GM23338 (cell line): ENCODE measurements around the gene MESP2. TPM values are rescaled to one million over a fixed set of nuclear protein-coding genes. Genes with fewer than 3 reads are reported as not detected.

ENCODE experiments used
- ATAC-seq: fragments of 200-7000 bp; cut with Tn5 transposase; 3 replicates; pipeline ENCODE4 v1.9.1; 2020
- DNase-seq: peaks from one replicate; pipeline ENCODE4 v3.0.0-alpha.2; 2015; ENCODE audit warnings: low spot score
- H2AFZ ChIP-seq: fragments of 200-600 bp; sonication (generic); 2 replicates; pipeline ENCODE4 v1.8.0; 2016; ENCODE audit warnings: antibody characterized with exemption, mild to moderate bottlenecking, moderate library complexity
- H3F3A ChIP-seq: fragments of 200-600 bp; sonication (generic); replicated peaks from 2 replicates; pipeline ENCODE4 v1.8.0; 2017; ENCODE audit warnings: antibody characterized with exemption, mixed run types, low read depth
- H3K27ac ChIP-seq: fragments of 200-600 bp; sonication (generic); 2 replicates; pipeline ENCODE4 v1.6.1; 2016; ENCODE audit warnings: low read depth
- H3K27me3 ChIP-seq: fragments of 200-600 bp; sonication (generic); 2 replicates; pipeline ENCODE4 v1.8.0; 2016; ENCODE audit warnings: mild to moderate bottlenecking, mixed run types, moderate library complexity; ENCODE audit not compliant: insufficient read depth
- H3K36me3 ChIP-seq: fragments of 200-600 bp; sonication (generic); 2 replicates; pipeline ENCODE4 v1.8.0; 2016; ENCODE audit warnings: mild to moderate bottlenecking; ENCODE audit not compliant: insufficient read depth
- H3K4me1 ChIP-seq: fragments of 200-600 bp; sonication (generic); 2 replicates; pipeline ENCODE4 v1.8.0; 2016; ENCODE audit warnings: mild to moderate bottlenecking, moderate library complexity; ENCODE audit not compliant: insufficient read depth
- H3K4me2 ChIP-seq: fragments of 200-600 bp; sonication (generic); 2 replicates; pipeline ENCODE4 v1.7.1; 2017; ENCODE audit warnings: mixed run types
- H3K4me3 ChIP-seq: fragments of 200-600 bp; sonication (generic); 2 replicates; pipeline ENCODE4 v1.6.1; 2016; ENCODE audit warnings: mixed run types
- H3K79me2 ChIP-seq: fragments of 200-600 bp; sonication (generic); replicated peaks from 2 replicates; pipeline ENCODE4 v1.8.0; 2017; ENCODE audit warnings: mild to moderate bottlenecking; ENCODE audit not compliant: insufficient read depth
- H3K9me2 ChIP-seq: fragments of 200-600 bp; sonication (generic); 2 replicates; pipeline ENCODE4 v1.8.0; 2017; ENCODE audit not compliant: insufficient read depth
- H4K20me1 ChIP-seq: fragments of 200-600 bp; sonication (generic); replicated peaks from 2 replicates; pipeline ENCODE4 v1.8.0; 2017; ENCODE audit warnings: mild to moderate bottlenecking; ENCODE audit not compliant: insufficient read depth
- H3K27ac Mint-ChIP-seq: 2 replicates; pipeline ENCODE4 v1.8.0; 2020; ENCODE audit warnings: inconsistent platforms, mild to moderate bottlenecking, moderate library complexity, mixed read lengths
- H3K27me3 Mint-ChIP-seq: 3 replicates; pipeline ENCODE4 v1.8.0; 2022; ENCODE audit warnings: low read depth, mild to moderate bottlenecking, moderate library complexity, mixed read lengths, inconsistent platforms; ENCODE audit not compliant: insufficient read depth, poor library complexity
- H3K36me3 Mint-ChIP-seq: 3 replicates; pipeline ENCODE4 v1.8.0; 2021; ENCODE audit warnings: low read depth, mild to moderate bottlenecking, inconsistent platforms, moderate library complexity, mixed read lengths
- H3K4me1 Mint-ChIP-seq: 3 replicates; pipeline ENCODE4 v1.8.0; 2020; ENCODE audit warnings: mild to moderate bottlenecking, inconsistent platforms, mixed read lengths
- H3K4me3 Mint-ChIP-seq: 3 replicates; pipeline ENCODE4 v1.8.0; 2021; ENCODE audit warnings: moderate library complexity, mild to moderate bottlenecking, inconsistent platforms, mixed read lengths
- H3K9me3 Mint-ChIP-seq: 3 replicates; pipeline ENCODE4 v1.8.0; 2020; ENCODE audit warnings: moderate library complexity, mild to moderate bottlenecking, inconsistent platforms, mixed read lengths
- CREB1 ChIP-seq: fragments of 250-450 bp; sonication (Bioruptor Pico); IDR thresholded peaks from 2 replicates; pipeline ENCODE4 v1.5.0; 2020; ENCODE audit warnings: low read depth, mild to moderate bottlenecking, moderate library complexity
- EZH2 ChIP-seq: fragments of 200-600 bp; sonication (generic); IDR thresholded peaks from one replicate; pipeline ENCODE4 v1.8.0; 2017; ENCODE audit warnings: antibody characterized with exemption, mild to moderate bottlenecking, low read depth; ENCODE audit not compliant: unreplicated experiment
- EZH2phosphoT487 ChIP-seq: fragments of 200-600 bp; sonication (generic); IDR thresholded peaks from one replicate; pipeline ENCODE4 v1.8.1; 2018; ENCODE audit warnings: antibody characterized with exemption; ENCODE audit not compliant: unreplicated experiment
- NANOG ChIP-seq: IDR thresholded peaks from 2 replicates; pipeline ENCODE4 v1.6.1; 2016; ENCODE audit warnings: antibody characterized with exemption, borderline replicate concordance
- STAT1 ChIP-seq: IDR thresholded peaks from one replicate; pipeline ENCODE4 v1.6.1; 2016; ENCODE audit warnings: antibody characterized with exemption; ENCODE audit not compliant: unreplicated experiment
- ZNF114 ChIP-seq: fragments of 250-450 bp; sonication (Bioruptor Pico); IDR thresholded peaks from 2 replicates; pipeline ENCODE4 v1.5.0; 2020; ENCODE audit warnings: mild to moderate bottlenecking, moderate library complexity
- ZNF331 ChIP-seq: fragments of 250-450 bp; sonication (Bioruptor Pico); IDR thresholded peaks from 2 replicates; pipeline ENCODE4 v1.5.0; 2020; ENCODE audit warnings: low read depth, mild to moderate bottlenecking, moderate library complexity
- polyA plus RNA-seq: library from polyadenylated mRNA; unstranded; fragments of >200 nt; fragmentation: Nextera tagmentation; extraction: Ambion mirVana; gene quantifications from 2 replicates; pipeline ENCODE4 v1.2.1, GENCODE V29; 2016
- total RNA-seq: library from RNA; depleted of rRNA; stranded (reverse); fragments of >200 nt; shearing (Covaris generic); gene quantifications from 2 replicates; pipeline ENCODE4 v1.2.3, GENCODE V29; 2014
- TF ChIP-seq, protein P1 (sequence below): IDR thresholded peaks from one replicate; pipeline ENCODE4 v1.6.1; 2018; ENCODE audit warnings: antibody characterized with exemption; ENCODE audit not compliant: unreplicated experiment
- TF ChIP-seq, protein P2 (sequence below): IDR thresholded peaks from 2 replicates; pipeline ENCODE4 v1.6.1; 2016; ENCODE audit warnings: antibody characterized with exemption

The MESP2 gene
- total and polyA plus RNA-seq, 2 experiments from 2014 or later: 0.24 to 1.3 TPM

DNA sequence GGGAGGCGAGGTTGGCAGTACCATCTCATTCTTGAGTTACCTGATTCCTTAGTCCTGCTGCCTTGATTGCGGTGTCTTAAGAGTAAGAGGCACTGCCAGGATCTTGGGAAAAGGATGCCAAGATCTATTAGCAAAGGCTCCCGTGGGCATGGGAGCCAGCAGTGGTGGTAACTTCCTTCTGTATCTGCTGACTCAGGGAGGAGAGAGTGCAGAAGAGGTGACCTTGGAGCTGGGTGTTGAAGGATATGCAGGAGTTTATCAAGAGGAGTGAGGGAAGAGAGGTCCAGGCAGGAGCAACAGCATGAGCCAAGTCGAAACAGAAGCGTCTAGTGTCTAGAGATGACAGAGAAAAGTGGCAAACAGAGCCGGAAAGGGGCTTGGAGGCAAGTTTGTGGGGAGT is 4.5 kb downstream of the MESP2 start:
- Mint-ChIP-seq H3K36me3 (no peaks in the 10 kb centered on the region), H3K4me3 (no peak overlapping the region), H3K27me3 (peaks cover 24% of the 10 kb centered on the region), H3K27ac (no peak overlapping the region), H3K4me1 (peaks cover 22% of the 10 kb centered on the region), H3K9me3 (no peaks in the 10 kb centered on the region)
- TF ChIP-seq ZNF331 (CRISPR knock-in tag): no peak
- TF ChIP-seq ZNF114 (CRISPR knock-in tag): no peak
- TF ChIP-seq, protein P1, sequence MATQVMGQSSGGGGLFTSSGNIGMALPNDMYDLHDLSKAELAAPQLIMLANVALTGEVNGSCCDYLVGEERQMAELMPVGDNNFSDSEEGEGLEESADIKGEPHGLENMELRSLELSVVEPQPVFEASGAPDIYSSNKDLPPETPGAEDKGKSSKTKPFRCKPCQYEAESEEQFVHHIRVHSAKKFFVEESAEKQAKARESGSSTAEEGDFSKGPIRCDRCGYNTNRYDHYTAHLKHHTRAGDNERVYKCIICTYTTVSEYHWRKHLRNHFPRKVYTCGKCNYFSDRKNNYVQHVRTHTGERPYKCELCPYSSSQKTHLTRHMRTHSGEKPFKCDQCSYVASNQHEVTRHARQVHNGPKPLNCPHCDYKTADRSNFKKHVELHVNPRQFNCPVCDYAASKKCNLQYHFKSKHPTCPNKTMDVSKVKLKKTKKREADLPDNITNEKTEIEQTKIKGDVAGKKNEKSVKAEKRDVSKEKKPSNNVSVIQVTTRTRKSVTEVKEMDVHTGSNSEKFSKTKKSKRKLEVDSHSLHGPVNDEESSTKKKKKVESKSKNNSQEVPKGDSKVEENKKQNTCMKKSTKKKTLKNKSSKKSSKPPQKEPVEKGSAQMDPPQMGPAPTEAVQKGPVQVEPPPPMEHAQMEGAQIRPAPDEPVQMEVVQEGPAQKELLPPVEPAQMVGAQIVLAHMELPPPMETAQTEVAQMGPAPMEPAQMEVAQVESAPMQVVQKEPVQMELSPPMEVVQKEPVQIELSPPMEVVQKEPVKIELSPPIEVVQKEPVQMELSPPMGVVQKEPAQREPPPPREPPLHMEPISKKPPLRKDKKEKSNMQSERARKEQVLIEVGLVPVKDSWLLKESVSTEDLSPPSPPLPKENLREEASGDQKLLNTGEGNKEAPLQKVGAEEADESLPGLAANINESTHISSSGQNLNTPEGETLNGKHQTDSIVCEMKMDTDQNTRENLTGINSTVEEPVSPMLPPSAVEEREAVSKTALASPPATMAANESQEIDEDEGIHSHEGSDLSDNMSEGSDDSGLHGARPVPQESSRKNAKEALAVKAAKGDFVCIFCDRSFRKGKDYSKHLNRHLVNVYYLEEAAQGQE: no peak
- TF ChIP-seq EZH2: no peak
- TF ChIP-seq, protein P2, sequence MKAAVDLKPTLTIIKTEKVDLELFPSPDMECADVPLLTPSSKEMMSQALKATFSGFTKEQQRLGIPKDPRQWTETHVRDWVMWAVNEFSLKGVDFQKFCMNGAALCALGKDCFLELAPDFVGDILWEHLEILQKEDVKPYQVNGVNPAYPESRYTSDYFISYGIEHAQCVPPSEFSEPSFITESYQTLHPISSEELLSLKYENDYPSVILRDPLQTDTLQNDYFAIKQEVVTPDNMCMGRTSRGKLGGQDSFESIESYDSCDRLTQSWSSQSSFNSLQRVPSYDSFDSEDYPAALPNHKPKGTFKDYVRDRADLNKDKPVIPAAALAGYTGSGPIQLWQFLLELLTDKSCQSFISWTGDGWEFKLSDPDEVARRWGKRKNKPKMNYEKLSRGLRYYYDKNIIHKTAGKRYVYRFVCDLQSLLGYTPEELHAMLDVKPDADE: no peak
- TF ChIP-seq NANOG: no peak
- no peak for TF ChIP-seq STAT1
- H3K4me2 ChIP-seq: no peak overlapping the region
- DNase-seq (no peak), ATAC-seq (no peak)
- no peak overlapping the region for H3K4me3 ChIP-seq
- no peak overlapping the region for H3K27ac ChIP-seq
- H3K4me1 ChIP-seq: peaks cover 20% of the 10 kb centered on the region
- H4K20me1 ChIP-seq: no peaks in the 10 kb centered on the region
- no peaks in the 10 kb centered on the region for H3K79me2 ChIP-seq
- no peaks in the 10 kb centered on the region for H3F3A ChIP-seq
- no peaks in the 10 kb centered on the region for H3K36me3 ChIP-seq
- no peak overlapping the region for H2AFZ ChIP-seq
- H3K9me2 ChIP-seq: peaks cover 3% of the 10 kb centered on the region; the same call in 1 of the 2 replicates
- peaks cover 28% of the 10 kb centered on the region for H3K27me3 ChIP-seq

DNA sequence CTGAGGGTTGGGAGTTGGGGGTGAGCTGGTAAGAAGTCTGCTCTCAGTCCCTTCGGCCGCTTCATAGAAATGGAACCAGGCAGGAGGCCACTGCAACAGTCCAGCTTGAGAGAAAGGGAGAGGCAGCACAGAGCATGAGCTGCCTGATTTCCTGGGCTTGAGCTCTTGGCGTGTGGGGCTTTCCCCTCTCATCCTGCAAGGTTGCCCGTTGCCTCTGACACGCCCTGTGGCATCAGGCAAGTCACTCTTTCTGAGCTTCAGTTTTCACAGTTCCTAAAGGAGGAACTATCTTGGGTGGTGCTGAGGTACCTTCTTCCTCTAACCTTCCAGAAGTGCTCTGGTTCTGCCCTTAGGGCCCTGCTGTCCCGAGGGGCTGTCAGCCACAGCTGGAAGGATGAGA is 4.9 kb downstream of the MESP2 start:
- peaks cover 19% of the 10 kb centered on the region for H3K27me3 Mint-ChIP-seq
- ATAC-seq (no peak), DNase-seq (no peak)
- no peak for TF ChIP-seq ZNF114 (CRISPR knock-in tag)
- TF ChIP-seq, protein P1: no peak
- TF ChIP-seq EZH2: no peak
- TF ChIP-seq ZNF331 (CRISPR knock-in tag): no peak
- TF ChIP-seq CREB1 (CRISPR knock-in tag): no peak
- TF ChIP-seq, protein P2: no peak
- no peak for TF ChIP-seq EZH2phosphoT487

More for the DNA sequence above, 4.9 kb downstream of the MESP2 start:
- H3K27ac ChIP-seq: no peak overlapping the region
- H3F3A ChIP-seq: no peaks in the 10 kb centered on the region
- no peaks in the 10 kb centered on the region for H4K20me1 ChIP-seq
- no peak overlapping the region for H3K4me2 ChIP-seq
- H3K9me2 ChIP-seq: peaks cover 3% of the 10 kb centered on the region; the same call in 1 of the 2 replicates
- no peaks in the 10 kb centered on the region for H3K79me2 ChIP-seq
- peaks cover 22% of the 10 kb centered on the region for H3K4me1 Mint-ChIP-seq
- no peaks in the 10 kb centered on the region for H3K9me3 Mint-ChIP-seq
- H3K4me3 ChIP-seq: no peak overlapping the region
- peaks cover 20% of the 10 kb centered on the region for H3K4me1 ChIP-seq
- no peak overlapping the region for H2AFZ ChIP-seq
- H3K36me3 Mint-ChIP-seq: no peaks in the 10 kb centered on the region
- no peak overlapping the region for H3K4me3 Mint-ChIP-seq
- no peaks in the 10 kb centered on the region for H3K36me3 ChIP-seq
- peaks cover 24% of the 10 kb centered on the region for H3K27me3 ChIP-seq
- H3K27ac Mint-ChIP-seq: no peak overlapping the region
